Dendritic cell treated with granulocyte-macrophage colony-stimulating factor and Interleukin-4, amounts not matched to agents 40 ng/mL and 50 ng/mL, for 4 days (primary cell): ENCODE measurements around the gene SH3RF3.

Source experiments
- H3K27ac Mint-ChIP-seq: one replicate; pipeline ENCODE4 v1.8.0; 2022; ENCODE audit warnings: mild to moderate bottlenecking, mixed read lengths
- H3K27me3 Mint-ChIP-seq: one replicate; pipeline ENCODE4 v1.8.0; 2022; ENCODE audit warnings: mild to moderate bottlenecking, mixed read lengths
- H3K36me3 Mint-ChIP-seq: one replicate; pipeline ENCODE4 v1.8.0; 2022; ENCODE audit warnings: low read depth, mixed read lengths
- H3K4me1 Mint-ChIP-seq: one replicate; pipeline ENCODE4 v1.8.0; 2022; ENCODE audit warnings: low read depth, mixed read lengths
- H3K4me3 Mint-ChIP-seq: one replicate; pipeline ENCODE4 v1.8.0; 2022; ENCODE audit warnings: mild to moderate bottlenecking, moderate library complexity, mixed read lengths
- H3K9me3 Mint-ChIP-seq: one replicate; pipeline ENCODE4 v1.8.0; 2022; ENCODE audit warnings: mixed read lengths
- intact Hi-C: fragments of 100-400 bp; cut with micrococcal nuclease; formaldehyde crosslinking; loops from one replicate; pipeline ENCODE4 v1.15.0; 2022

SH3RF3 gene

DNA sequence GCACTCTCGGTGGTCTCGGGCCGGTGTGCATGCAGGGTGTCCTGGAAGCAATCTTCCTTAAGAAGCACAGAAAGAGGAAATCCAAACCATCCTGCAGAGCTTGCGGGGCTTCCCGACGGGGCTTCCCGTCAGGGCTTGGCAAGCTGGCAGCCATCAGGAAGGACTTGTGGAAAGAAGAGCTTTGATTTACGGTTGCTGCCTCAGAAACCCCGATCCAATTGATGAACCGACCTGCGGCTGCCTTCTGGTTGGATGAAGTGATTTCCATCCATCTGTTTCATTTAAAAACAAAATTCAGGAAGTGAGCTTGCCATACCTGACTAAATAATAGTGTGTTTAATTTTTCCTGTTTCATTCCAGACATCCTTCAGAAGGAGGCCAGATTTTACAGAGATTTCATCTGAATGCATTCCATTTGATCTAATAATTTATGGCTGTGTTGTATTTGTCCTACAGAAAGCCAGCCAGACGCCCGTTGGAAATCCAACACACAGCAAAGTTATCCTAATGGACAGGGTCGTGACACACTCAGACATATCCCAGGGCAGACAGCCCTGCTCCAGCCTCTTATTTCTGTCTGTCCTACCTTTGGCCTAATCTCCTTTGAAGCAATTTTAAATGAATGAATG, 343.4 kb downstream of the SH3RF3 start:
- Mint-ChIP-seq H3K4me1 (peaks cover 5% of the 10 kb centered on the region), H3K4me3 (no peak overlapping the region), H3K27me3 (no peaks in the 10 kb centered on the region), H3K9me3 (no peaks in the 10 kb centered on the region), H3K27ac (no peak overlapping the region), H3K36me3 (no peaks in the 10 kb centered on the region)
- intact Hi-C loops, result no loop called here

DNA sequence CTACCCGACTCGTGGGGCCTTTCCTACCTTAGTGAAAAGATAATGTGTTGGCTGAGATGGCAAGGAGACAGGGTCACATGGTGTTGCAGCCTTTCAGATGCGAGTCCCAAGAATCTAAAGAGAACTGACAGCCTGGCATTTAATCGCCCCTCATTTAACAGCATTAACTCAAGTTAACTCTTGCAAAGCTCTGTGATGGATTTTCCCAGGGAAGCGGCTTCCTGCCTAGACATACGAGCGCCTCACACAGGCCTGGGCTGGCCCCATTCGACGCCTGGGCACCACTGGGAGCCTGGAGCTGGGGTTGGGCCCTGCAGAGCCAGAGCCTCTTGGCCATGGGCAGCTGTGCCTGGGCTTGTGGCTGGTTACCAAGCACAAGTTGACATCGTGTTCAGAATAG, 344.0 kb downstream of the SH3RF3 start:
- intact Hi-C loops, result no loop called here
- peaks cover 5% of the 10 kb centered on the region for H3K4me1 Mint-ChIP-seq

DNA sequence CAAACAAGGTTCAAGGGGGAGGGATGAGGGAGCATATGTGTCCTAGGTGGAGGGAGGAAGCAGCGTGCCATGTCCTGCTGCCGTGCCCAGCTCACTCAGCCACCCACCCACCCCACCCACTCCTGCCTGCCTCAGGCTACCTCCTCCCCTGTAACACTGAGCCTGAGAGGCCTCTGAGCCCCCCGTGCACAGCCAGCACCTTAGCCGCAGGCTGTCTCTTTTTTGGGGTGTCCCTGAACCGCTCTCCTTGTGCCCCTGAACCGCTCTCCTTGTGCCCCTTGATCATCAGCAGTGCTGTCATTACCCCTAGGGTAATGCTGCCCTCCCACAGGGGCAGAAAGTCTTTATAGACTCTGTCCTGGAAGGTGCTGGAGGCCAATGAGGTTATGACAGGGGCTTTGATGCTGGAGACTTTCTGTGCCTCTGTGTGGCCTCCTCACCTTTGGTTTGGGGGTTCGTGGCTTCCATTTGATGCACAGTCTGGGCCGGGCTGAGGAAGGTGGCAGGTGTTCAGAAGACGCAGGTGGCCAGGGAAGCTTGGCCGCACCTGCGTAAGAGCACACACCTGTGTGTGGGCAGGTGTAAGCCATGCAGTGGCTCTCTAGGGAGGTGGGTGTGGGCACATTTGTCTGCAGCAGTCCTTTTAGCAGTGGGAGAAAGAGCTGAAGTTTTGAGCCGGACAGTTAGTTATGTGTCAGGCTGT, 344.8 kb downstream of the SH3RF3 start:
- Mint-ChIP-seq H3K36me3 (no peaks in the 10 kb centered on the region), H3K4me1 (peaks cover 5% of the 10 kb centered on the region), H3K9me3 (no peaks in the 10 kb centered on the region), H3K4me3 (no peak overlapping the region), H3K27me3 (no peaks in the 10 kb centered on the region), H3K27ac (no peak overlapping the region)
- intact Hi-C loops, result no loop called here

More for the DNA sequence above, 344.0 kb downstream of the SH3RF3 start:
- Mint-ChIP-seq H3K9me3 (no peaks in the 10 kb centered on the region), H3K27ac (no peak overlapping the region), H3K4me3 (no peak overlapping the region), H3K36me3 (no peaks in the 10 kb centered on the region), H3K27me3 (no peaks in the 10 kb centered on the region)

DNA sequence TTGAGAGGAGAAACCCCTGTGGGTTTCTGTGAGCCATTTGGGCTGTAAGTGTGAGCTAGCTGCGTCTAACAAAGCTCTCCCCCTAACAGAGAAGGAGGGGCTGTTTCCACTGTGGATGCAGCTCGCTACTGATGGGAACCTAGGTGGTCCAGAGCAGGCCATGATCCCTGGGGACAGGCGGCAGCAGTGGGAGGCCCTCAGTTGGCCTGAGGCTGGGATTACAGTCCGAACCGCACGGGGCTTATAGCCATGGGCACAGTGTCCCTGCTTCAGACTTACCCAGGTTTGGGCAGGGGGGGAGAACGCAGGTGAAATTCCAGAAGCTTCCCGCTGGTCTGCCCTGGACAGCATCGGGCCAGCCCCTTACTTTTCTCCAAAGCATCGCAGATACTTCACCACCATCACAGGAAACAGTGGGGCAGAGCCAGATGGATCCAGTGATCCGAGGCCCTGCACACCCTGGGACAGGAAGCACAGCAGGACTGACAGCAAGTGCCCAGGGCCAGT, 345.4 kb downstream of the SH3RF3 start:
- Mint-ChIP-seq H3K4me3 (no peak overlapping the region), H3K27ac (no peak overlapping the region), H3K9me3 (no peaks in the 10 kb centered on the region), H3K27me3 (no peaks in the 10 kb centered on the region), H3K4me1 (peaks cover 5% of the 10 kb centered on the region), H3K36me3 (no peaks in the 10 kb centered on the region)
- intact Hi-C loops, result no loop called here

DNA sequence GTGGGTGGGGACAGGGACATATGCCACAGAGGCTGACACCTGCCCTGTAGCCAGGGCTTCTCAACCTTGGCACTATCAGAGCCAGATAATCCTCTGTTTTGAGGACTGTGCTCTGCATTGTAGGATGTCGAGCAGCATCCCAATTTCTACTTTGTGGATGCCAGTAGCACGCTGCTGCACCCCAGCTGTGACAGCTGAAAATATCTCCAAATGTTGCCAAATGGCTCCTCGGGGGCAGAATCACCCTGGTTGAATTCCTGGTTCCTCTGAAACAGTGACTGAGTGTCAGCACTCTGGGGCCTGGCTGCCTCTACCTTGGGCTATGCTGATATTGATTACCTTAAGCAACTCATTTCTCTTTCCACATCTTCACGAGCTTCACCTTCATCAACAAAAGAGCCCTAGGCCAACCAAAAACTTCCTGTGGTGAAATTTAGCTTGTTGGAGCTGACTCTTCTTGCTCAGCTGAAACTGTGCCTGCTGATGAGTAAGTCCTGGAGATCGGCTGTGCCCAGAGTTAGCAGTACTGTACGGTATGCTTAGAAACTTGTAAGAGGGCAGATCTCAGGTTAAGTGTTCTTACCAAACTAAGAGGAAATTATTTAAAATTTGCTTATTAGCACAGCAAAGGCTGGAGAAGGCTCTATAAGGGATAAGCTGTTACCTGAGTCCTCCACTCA, 346.7 kb downstream of the SH3RF3 start:
- Mint-ChIP-seq H3K27ac (no peak overlapping the region), H3K4me3 (no peak overlapping the region), H3K4me1 (peaks cover under 1% of the 10 kb centered on the region), H3K36me3 (no peaks in the 10 kb centered on the region), H3K27me3 (peaks cover 2% of the 10 kb centered on the region), H3K9me3 (no peaks in the 10 kb centered on the region)
- intact Hi-C loops, result no loop called here

DNA sequence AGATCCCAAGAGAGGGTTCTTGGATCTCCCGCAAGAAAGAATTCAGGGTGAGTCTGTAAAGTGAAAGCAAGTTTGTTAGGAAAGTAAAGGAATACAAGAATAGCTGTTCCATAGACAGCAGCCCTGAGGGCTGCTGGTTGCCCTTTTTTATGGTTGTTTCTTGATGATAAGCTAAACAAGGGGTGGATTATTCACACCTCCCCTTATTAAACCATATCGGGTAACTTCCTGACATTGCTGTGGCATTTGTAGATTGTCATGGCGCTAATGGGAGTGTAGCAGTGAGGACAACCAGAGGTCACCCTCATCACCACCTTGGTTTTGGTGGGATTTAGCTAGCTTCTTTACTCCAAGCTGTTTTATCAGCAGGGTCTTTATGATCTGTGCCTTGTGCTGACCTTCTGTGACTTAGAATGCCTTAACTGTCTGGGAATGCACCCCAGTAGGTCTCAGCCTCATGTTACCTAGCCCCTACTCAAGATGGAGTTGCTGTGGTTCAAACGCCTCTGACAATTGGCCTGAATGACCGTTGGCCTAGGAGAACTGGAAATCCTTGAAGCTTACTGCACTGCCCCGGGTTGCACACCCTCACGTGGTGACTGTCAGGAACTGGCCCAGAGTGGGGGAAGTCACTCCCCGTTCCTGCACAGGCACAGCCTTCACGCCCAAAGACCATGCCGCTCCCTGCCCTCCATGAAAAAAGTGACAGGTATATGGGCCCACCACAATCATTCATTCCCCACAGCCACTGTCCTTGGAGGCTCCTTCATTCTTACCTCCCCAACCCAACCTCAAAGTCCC, 347.8 kb downstream of the SH3RF3 start:
- intact Hi-C loops, result no loop called here
- Mint-ChIP-seq H3K27me3 (peaks cover 8% of the 10 kb centered on the region), H3K4me1 (no peaks in the 10 kb centered on the region), H3K4me3 (no peak overlapping the region), H3K9me3 (no peaks in the 10 kb centered on the region), H3K27ac (no peak overlapping the region), H3K36me3 (no peaks in the 10 kb centered on the region)

DNA sequence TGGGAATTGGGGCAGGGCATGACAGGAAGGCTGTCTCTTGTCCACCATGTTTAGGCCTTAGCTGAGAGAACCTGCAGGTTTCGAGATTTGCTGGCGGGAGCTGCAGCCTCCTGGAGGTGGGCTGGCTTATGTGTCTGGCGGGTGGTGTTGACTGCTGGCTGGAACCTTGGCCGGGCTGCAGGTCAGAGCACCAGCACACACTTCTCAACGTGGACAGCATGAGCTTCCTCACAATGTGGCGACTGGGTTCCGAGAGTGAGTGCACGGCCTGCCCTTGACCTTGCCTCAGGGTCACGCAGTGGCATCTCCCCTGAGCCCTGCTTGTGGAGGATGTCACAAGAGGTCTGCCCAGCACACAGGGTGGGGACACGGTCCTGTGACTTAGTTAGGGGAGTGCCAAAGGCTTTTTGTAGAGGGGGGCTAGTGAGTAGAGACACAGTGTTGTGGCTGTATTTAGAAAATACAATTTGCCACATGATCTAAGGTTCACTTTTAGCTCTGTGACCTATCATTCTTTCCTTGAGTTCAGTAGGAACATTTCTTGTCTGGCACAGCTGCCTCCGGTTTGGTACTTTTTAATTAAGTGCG, 350.0 kb downstream of the SH3RF3 start:
- Mint-ChIP-seq H3K36me3 (no peaks in the 10 kb centered on the region), H3K4me3 (no peak overlapping the region), H3K27ac (no peak overlapping the region), H3K27me3 (peaks cover 24% of the 10 kb centered on the region), H3K9me3 (no peaks in the 10 kb centered on the region), H3K4me1 (no peaks in the 10 kb centered on the region)
- intact Hi-C loops, result no loop called here

DNA sequence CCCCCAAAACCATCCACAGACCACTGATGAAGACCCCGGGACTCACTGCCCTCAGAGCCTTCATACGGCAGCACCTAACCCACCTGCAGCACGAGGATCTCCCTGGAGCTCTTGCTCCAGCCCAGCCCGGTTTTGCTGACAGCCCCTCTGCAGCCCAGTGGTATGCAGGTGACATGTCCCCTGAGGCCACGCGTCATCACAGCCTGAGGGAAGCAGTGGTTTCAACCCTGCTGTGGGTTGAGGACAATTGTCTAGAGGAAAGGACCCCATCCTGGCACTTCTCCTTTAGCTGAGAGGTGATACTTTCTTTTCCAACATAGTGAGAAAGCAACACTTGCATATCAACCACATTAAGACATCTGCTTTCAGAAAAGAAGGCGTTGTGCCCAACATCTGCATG, 350.8 kb downstream of the SH3RF3 start:
- intact Hi-C loops, result no loop called here
- H3K9me3 Mint-ChIP-seq, result no peaks in the 10 kb centered on the region

DNA sequence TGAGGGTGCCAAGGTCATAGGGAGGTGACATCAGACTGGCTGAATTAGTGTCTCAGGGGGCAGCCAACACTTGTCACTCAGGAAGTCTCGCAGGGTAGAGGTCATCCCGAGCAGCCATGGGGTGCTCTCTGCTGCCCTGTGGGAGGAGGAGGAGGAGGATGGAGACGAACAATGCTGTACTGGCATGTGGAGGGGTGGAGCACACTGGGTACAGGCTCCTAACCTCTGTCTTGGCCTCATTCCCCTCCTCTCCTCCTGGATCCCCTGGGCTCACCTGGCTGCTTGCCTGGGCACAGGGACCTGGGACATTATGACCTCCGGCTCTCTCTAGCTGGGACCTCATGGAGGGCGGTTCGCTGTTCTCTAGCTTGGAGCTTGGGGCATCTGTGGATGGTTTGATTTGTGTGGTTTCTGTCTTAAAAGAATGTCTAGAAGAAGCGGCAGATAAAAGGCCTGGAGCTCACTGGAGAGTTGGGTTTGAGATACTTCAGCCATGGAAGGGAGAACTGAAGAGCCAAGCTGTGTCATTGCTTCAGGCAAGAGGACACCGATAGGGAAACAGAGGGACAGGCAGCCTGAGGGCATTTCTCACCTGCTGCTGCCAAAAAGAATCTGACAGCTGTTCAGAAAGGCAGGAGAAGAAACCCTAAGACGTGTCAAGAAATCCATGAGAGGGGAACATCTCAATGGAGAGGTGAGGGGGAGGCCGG, 351.6 kb downstream of the SH3RF3 start:
- peaks cover 26% of the 10 kb centered on the region for H3K27me3 Mint-ChIP-seq
- no peaks in the 10 kb centered on the region for H3K36me3 Mint-ChIP-seq
- H3K9me3 Mint-ChIP-seq, result no peaks in the 10 kb centered on the region
- no peak overlapping the region for H3K27ac Mint-ChIP-seq
- H3K4me1 Mint-ChIP-seq, result no peaks in the 10 kb centered on the region
- no peak overlapping the region for H3K4me3 Mint-ChIP-seq
- intact Hi-C loops, result no loop called here

More for the DNA sequence above, 350.8 kb downstream of the SH3RF3 start:
- no peaks in the 10 kb centered on the region for H3K36me3 Mint-ChIP-seq
- no peaks in the 10 kb centered on the region for H3K4me1 Mint-ChIP-seq
- H3K4me3 Mint-ChIP-seq, result no peak overlapping the region
- H3K27me3 Mint-ChIP-seq, result peaks cover 26% of the 10 kb centered on the region
- H3K27ac Mint-ChIP-seq, result no peak overlapping the region

DNA sequence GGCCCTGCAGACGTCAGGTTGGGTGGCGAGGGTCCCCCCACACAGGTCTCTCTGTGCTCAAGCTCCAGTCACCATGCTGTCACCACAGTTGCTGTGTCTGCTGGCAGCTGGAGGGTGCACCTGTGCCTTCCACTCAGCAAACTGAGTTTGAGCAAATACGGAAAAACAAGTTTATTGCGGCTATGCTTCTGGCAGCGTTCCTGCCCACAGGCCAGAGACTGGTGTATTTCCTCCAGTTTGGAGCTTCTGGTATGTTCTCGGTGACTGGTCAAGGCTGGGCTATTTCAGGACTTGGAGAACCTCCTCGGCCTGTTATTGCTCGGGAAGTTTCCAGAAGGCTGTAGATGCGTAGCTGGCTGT, 352.2 kb downstream of the SH3RF3 start:
- Mint-ChIP-seq H3K4me3 (no peak overlapping the region), H3K9me3 (no peaks in the 10 kb centered on the region), H3K27ac (no peak overlapping the region), H3K27me3 (peaks cover 26% of the 10 kb centered on the region), H3K36me3 (no peaks in the 10 kb centered on the region), H3K4me1 (no peaks in the 10 kb centered on the region)
- intact Hi-C loops, result no loop called here

DNA sequence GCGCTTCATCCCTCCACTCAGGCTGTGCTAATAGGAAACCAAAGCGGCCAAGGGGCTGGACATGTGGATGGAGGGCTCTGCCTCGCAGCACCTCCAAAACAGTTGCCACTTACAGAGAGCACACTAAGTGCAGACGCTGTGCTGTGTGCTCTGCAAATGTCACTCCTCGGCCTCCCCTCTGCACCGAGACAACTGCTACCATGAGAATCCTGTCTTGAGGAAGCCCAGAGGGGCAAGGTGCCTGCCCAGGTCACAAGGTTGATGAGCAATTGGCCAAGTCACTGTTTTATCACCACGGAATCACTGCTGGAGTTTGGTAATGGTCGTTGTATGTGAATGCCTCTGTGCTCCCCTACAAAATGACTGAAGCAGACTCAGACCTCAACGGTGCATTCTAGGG, 352.6 kb downstream of the SH3RF3 start:
- no peak overlapping the region for H3K27ac Mint-ChIP-seq
- peaks cover 26% of the 10 kb centered on the region for H3K27me3 Mint-ChIP-seq
- no peak overlapping the region for H3K4me3 Mint-ChIP-seq
- intact Hi-C loops, result no loop called here
- H3K4me1 Mint-ChIP-seq, result no peaks in the 10 kb centered on the region
- no peaks in the 10 kb centered on the region for H3K9me3 Mint-ChIP-seq
- H3K36me3 Mint-ChIP-seq, result no peaks in the 10 kb centered on the region

DNA sequence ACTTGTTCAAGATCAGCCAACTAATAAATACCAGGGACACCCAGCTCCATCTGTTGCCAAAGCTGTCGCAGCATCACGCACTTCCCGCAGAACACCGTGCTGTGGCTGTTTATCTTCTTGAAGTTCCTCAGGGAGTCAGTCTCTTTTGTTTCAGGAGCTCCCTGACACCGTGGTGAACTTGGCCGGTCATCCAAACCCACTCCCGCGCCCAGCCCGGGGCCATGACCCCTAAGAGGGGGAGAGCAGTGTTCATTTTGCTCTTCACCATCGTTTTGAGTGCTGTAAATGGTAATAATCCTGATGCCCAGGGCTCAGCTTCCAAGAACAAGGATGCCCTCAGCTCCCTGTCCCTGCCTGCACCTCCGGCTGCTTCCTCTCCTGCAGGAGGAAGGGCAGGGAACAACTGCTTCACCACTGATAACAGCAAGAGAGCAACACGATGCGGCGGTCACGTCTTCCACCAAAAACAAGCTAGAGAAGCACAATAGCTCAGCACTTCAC, 353.4 kb downstream of the SH3RF3 start:
- intact Hi-C loops, result no loop called here
- Mint-ChIP-seq H3K4me3 (no peak overlapping the region), H3K27me3 (peaks cover 26% of the 10 kb centered on the region), H3K36me3 (no peaks in the 10 kb centered on the region), H3K9me3 (no peaks in the 10 kb centered on the region), H3K27ac (no peak overlapping the region), H3K4me1 (no peaks in the 10 kb centered on the region)
